Activated CD8-positive, alpha-beta memory T cell treated with anti-CD3 and anti-CD28 coated beads, Interleukin-2, amount 50 U/mL, for 4 hours (primary cell): ENCODE results near the gene GCNT4.

Source experiments
- DNase-seq: peaks from one replicate; pipeline ENCODE4 v3.0.0-alpha.2; 2020

GCNT4 gene

GRCh38 chr5:75050415-75050814, 1.9 kb downstream of the GCNT4 start:
- peak; percentile 21 for DNase-seq

- peak; percentile 62 for DNase-seq
Measured at GRCh38 chr5:75049456-75050351, 2.7 kb downstream of the GCNT4 start.

GRCh38 chr5:75048457-75048953, 3.9 kb downstream of the GCNT4 start:
- no peak for DNase-seq

GRCh38 chr5:75047356-75047755, 5.0 kb downstream of the GCNT4 start:
- no peak for DNase-seq

DNA sequence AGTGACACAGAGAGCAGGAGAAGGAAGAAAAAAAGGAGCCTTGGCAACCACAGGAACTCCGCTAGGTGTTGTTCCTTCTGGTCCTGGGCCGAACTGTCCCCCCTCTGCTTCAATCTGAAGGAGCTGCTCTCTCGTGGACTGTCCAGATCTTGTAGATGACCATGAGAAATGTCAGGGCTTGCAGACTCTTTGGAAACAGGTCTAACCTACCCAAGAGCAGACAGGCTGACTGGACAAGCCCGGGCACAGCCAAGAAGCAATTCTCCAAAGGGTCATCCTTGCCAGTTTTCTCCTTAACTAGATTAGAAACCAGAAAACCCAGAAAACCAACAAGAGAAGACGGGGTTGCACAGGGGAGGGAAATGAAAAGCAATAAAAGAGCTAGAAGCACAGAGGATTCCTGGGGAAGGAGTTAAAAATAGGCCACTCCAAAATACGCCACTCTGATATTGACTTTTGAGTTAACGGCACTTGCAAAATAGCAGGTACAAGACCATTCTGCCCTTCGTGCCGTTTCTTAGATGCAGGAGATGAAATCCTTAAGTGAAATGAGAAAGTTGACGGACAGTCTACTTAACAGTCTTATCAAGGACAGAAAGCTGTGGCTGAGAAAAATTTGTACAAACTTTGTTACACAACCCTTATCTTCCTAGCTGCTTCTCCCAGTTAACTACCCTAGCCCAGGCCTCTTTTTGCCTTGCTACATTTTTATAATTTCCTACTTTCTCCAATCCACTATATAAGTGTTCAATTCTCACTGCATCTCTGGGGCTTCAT, 5.8 kb downstream of the GCNT4 start:
- no peak for DNase-seq

GRCh38 chr5:75045071-75045470, 7.3 kb downstream of the GCNT4 start:
- DNase-seq: no peak

- no peak for DNase-seq
Measured at GRCh38 chr5:75044406-75044805, 8.0 kb downstream of the GCNT4 start.

GRCh38 chr5:75043633-75044264, 8.6 kb downstream of the GCNT4 start:
- DNase-seq: no peak

DNA sequence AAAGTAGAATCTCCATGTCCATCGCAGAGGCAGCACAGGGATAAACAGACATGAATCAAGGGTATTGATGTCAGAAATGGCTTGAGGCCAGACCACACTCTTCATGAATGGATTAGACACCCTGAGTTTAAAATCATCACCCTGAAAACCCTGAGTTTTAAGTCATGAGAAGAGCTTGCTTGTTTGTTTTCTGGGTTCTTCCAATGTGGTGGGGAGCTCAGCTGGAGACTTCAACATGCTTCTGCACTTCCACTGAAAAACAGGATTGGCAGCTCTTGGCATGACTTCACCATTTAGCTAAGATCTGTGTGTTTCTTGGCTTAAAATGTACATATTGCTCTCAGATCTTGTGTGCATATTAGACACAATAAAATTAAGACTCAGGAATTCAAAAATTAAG, 9.8 kb downstream of the GCNT4 start:
- no peak for DNase-seq

DNA sequence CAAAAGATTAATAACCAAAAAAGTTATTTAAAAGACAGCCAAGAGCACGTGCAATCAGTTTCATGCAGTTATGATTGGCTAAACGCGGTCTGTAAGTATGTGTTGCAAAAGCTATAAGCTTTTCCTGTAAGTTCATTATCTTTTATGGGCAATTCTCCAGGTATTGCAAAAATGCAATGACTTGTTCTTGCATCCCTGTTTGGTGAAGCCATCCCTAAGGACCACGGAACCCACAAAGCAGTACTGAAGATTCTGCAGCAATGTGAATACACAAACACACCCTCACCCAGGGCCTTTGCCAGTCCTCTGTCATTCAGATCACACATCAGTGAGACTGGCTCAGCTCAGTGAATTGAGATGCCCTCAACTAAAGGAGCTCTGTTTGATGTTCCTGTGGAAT, 11.4 kb downstream of the GCNT4 start:
- DNase-seq: no peak

DNA sequence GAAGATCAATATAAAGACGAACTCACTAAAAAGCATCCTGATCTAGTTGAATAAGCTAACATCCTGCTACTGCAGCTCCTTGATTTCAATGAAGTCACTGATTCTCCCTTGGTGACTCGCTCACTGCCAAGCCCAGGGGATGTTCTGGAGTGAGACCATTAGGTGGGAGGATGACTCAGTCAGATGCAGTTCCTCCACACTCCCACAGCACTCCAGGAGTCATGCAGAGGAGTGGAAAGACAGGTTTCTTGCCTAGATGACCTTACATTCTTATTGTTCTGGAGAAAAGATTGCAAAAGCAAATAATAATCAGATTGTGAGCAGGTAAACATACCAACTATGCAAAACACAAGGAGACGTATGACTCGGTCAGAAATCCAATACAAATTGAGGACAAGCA, 15.3 kb downstream of the GCNT4 start:
- no peak for DNase-seq

- peak; percentile 24 for DNase-seq
Measured at GRCh38 chr5:75034137-75034739, 18.1 kb downstream of the GCNT4 start.

- no peak for DNase-seq
Measured at GRCh38 chr5:75031366-75031765, 21.0 kb downstream of the GCNT4 start.

GRCh38 chr5:75028090-75028489, 24.3 kb downstream of the GCNT4 start:
- DNase-seq: no peak

- DNase-seq: peak; percentile 23
Measured at GRCh38 chr5:75023368-75024159, 28.8 kb downstream of the GCNT4 start.

GRCh38 chr5:75021800-75022199, 30.6 kb downstream of the GCNT4 start:
- DNase-seq: no peak

- no peak for DNase-seq
Measured at GRCh38 chr5:75021219-75021618, 31.1 kb downstream of the GCNT4 start.

DNA sequence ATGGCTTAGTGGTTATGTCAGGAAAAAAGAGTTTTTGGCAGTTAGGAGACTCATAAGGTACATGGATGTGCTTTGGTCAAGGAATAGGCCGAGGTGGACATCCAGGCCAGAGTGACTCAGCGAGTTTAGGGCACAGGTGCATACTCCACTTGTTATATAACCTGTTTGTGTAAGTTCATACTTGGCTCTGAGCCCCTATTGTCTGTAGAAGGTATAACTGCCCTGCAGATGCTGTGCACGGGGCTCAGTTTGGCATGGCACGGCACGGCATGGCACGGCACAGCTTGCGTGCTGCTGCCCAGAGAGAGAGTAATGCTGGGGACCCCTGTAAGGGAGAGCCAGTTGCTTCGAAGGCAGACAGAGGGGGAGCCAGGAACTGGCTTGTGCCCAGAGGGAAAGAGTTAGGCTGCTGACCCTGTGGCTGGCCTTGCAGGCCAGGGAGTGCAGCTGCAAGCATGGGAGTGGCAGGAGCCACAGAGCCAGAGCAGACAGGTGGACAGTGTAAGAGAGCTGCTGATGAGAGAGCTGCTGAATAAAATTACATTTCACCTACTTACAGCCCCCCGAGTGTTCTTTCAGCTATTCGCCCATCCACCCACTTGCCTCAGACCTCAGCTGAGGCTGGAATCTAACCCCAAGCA, 32.2 kb downstream of the GCNT4 start:
- DNase-seq: no peak

- no peak for DNase-seq
Measured at GRCh38 chr5:75018805-75019587, 33.4 kb downstream of the GCNT4 start.

DNA sequence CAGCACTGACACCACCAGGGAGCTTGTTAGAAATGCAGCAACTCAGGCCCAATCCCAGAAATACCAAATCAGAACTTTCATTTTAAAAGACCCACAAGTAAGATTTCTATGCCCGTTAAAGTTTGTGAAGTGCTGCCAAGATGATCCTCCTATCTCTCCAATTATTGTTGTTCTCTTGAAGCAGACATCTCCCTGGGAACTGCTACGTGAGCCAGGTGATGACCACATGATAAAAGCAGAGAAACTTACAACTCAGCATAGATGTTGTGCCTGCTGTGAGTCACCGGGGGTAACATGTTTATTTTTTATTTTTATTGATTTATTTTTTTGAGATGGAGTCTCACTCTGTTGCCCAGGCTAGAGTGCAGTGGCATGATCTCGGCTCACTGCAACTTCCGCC, 34.4 kb downstream of the GCNT4 start:
- no peak for DNase-seq

- no peak for DNase-seq
Measured at GRCh38 chr5:75016896-75017295, 35.5 kb downstream of the GCNT4 start.
